Stomach (tissue), 9 donors: Measurements from ENCODE around the gene NPAS3. TPM values are rescaled to one million over a fixed set of nuclear protein-coding genes. Genes with fewer than 3 reads are reported as not detected.

Experiments
- DNase-seq, 2 donors: peaks; one replicate each; pipeline versions ENCODE4 v3.0.0 to v3.0.0-alpha.2; 2013 to 2019
- H3K27ac ChIP-seq, 5 donors: fragments of 200-600 bp in 4 of 5; sonication (generic) in 4 of 5; one replicate each; pipeline ENCODE4 v1.5.1; 2013 to 2019; ENCODE audit warnings: mild to moderate bottlenecking in 1 of 5, moderate library complexity in 1 of 5
- H3K27me3 ChIP-seq, 3 donors: fragments of 200-600 bp; sonication (generic); one replicate each; pipeline ENCODE4 v1.5.1; 2017 to 2019; ENCODE audit warnings: mixed run types in 1 of 3
- H3K36me3 ChIP-seq, 4 donors: fragments of 200-600 bp; sonication (generic); 1 replicate in 3 of 4; 2 replicates in 1 of 4; pipeline ENCODE4 v1.5.1; 2016 to 2019
- H3K4me1 ChIP-seq, 4 donors: fragments of 200-600 bp; sonication (generic); one replicate each; pipeline ENCODE4 v1.5.1; 2016 to 2019
- H3K4me3 ChIP-seq, 4 donors: fragments of 200-600 bp; sonication (generic) in 3 of 4; one replicate each; pipeline ENCODE4 v1.5.1; 2016 to 2019; ENCODE audit warnings: mild to moderate bottlenecking in 1 of 4
- H3K9me3 ChIP-seq, 4 donors: fragments of 200-600 bp; sonication (generic); one replicate each; pipeline ENCODE4 v1.5.1; 2016 to 2019
- CTCF ChIP-seq, 7 experiments: fragments of 450-650 bp in 4 of 7; fragments of 200-600 bp in 3 of 7; sonication (generic) in 3 of 7; IDR thresholded peaks; one replicate each; pipeline ENCODE4 v1.5.1; 2016 to 2019; ENCODE audit warnings: antibody characterized with exemption in 7 of 7, control low read depth in 2 of 7, mild to moderate bottlenecking in 1 of 7
- EP300 ChIP-seq: sonication (generic); formaldehyde crosslinking; IDR thresholded peaks from one replicate; pipeline ENCODE4 v1.6.1; 2017; ENCODE audit warnings: antibody characterized with exemption
- POLR2A ChIP-seq, 4 donors: fragments of 450-650 bp; IDR thresholded peaks; one replicate each; pipeline ENCODE4 v1.6.1; 2016; ENCODE audit warnings: antibody characterized with exemption in 4 of 4, control low read depth in 2 of 4, mild to moderate bottlenecking in 1 of 4, moderate library complexity in 1 of 4
- POLR2AphosphoS5 ChIP-seq, 3 donors: sonication (generic); formaldehyde crosslinking; IDR thresholded peaks; one replicate each; pipeline ENCODE4 v1.6.1; 2016; ENCODE audit warnings: antibody characterized with exemption in 3 of 3
- WGBS, 5 donors: extraction: QIAGEN DNeasy Blood & Tissue Kit in 3 of 5; methylation state at CpG; one replicate each; pipeline versions ENCODE4 v1.1.5 to v1.1.7; 2013 to 2018; 5-methylcytosine and 5-hydroxymethylcytosine counted together
- intact Hi-C: fragments of 100-400 bp; cut with DNase I; formaldehyde crosslinking; loops from one replicate; pipeline ENCODE4 v1.15.1; 2023; ENCODE audit warnings: low total_unique reads
- polyA plus RNA-seq, 3 donors: library from polyadenylated mRNA; stranded (reverse); fragments of 200-250 nt; gene quantifications; one replicate each; pipeline ENCODE4 v1.2.3, GENCODE V29; 2013
- total RNA-seq, 5 donors: library from RNA; depleted of rRNA; stranded (reverse); fragments of >200 nt; gene quantifications; one replicate each; pipeline versions ENCODE4 v1.1.0 to v1.2.3, GENCODE V29; 2014 to 2016
- donor health status: healthy with polysubstance abuse.
- donor health status: Bipolar disorder and iron deficiency.
- donor health status: healthy.

The NPAS3 gene
- total and polyA plus RNA-seq, 8 donors, result under 0.01 to 7.9 (median 0.76) TPM; not detected in 1

GRCh38 chr14:33563901-33564197 lies 625.2 kb downstream of the NPAS3 start:
- Histone ChIP-seq H3K4me1 (peaks cover 0 to 12% (median 0%) of the 10 kb centered on the region in 4 donors), H3K9me3 (no peaks in the 10 kb centered on the region), H3K27me3 (no peaks in the 10 kb centered on the region), H3K36me3 (no peaks in the 10 kb centered on the region), H3K27ac (no peak overlapping the region), H3K4me3 (no peak overlapping the region)
- TF ChIP-seq POLR2AphosphoS5 (IDR thresholded peaks at IDR 0.05), result no peak
- no peak for TF ChIP-seq CTCF (IDR thresholded peaks at IDR 0.05)
- no peak for TF ChIP-seq EP300
- no peak for TF ChIP-seq POLR2A (IDR thresholded peaks at IDR 0.05)
- DNase-seq, result no peak
- intact Hi-C loops, result no loop called here
- 60 to 83% (median 80%) methylated on average over 1 of the region's 1 CpG for WGBS, 5 donors

GRCh38 chr14:33564774-33565630 lies 626.3 kb downstream of the NPAS3 start:
- WGBS, 5 donors, result 55 to 69% (median 60%) methylated on average over 3 of the region's 3 CpGs
- DNase-seq, result no peak

GRCh38 chr14:33566082-33566481 lies 627.4 kb downstream of the NPAS3 start:
- intact Hi-C loops, result no loop called here
- no peak overlapping the region for H3K27ac ChIP-seq
- no peaks in the 10 kb centered on the region for H3K27me3 ChIP-seq
- TF ChIP-seq POLR2AphosphoS5 (IDR thresholded peaks at IDR 0.05) (no peak), CTCF (IDR thresholded peaks at IDR 0.05) (no peak), POLR2A (IDR thresholded peaks at IDR 0.05) (no peak), EP300 (no peak)
- peaks cover 0 to 21% (median 2%) of the 10 kb centered on the region in 4 donors for H3K4me1 ChIP-seq
- no peaks in the 10 kb centered on the region for H3K9me3 ChIP-seq
- WGBS, 5 donors, result 85 to 93% (median 89%) methylated on average over 9 of the region's 9 CpGs
- no peak overlapping the region for H3K4me3 ChIP-seq
- H3K36me3 ChIP-seq, result no peaks in the 10 kb centered on the region
- DNase-seq, result no peak

More at GRCh38 chr14:33564774-33565630, 626.3 kb downstream of the NPAS3 start:
- no peak for TF ChIP-seq POLR2A (IDR thresholded peaks at IDR 0.05)
- TF ChIP-seq POLR2AphosphoS5 (IDR thresholded peaks at IDR 0.05), result no peak
- no peak for TF ChIP-seq CTCF (IDR thresholded peaks at IDR 0.05)
- TF ChIP-seq EP300, result no peak
- intact Hi-C loops, result no loop called here
- Histone ChIP-seq H3K36me3 (no peaks in the 10 kb centered on the region), H3K4me3 (no peak overlapping the region), H3K9me3 (no peaks in the 10 kb centered on the region), H3K4me1 (peaks cover 0 to 12% (median 0%) of the 10 kb centered on the region in 4 donors), H3K27me3 (no peaks in the 10 kb centered on the region), H3K27ac (no peak overlapping the region)

GRCh38 chr14:33567023-33567728 lies 628.5 kb downstream of the NPAS3 start:
- Histone ChIP-seq H3K4me3 (no peak overlapping the region), H3K4me1 (peaks cover 0 to 21% (median 2%) of the 10 kb centered on the region in 4 donors), H3K9me3 (no peaks in the 10 kb centered on the region), H3K27ac (no peak overlapping the region), H3K36me3 (no peaks in the 10 kb centered on the region), H3K27me3 (no peaks in the 10 kb centered on the region)
- no peak for DNase-seq
- WGBS, 5 donors, result 69 to 81% (median 75%) methylated on average over 10 of the region's 10 CpGs
- intact Hi-C loops, result no loop called here
- TF ChIP-seq POLR2AphosphoS5 (IDR thresholded peaks at IDR 0.05), result no peak
- no peak for TF ChIP-seq POLR2A (IDR thresholded peaks at IDR 0.05)
- no peak for TF ChIP-seq EP300
- TF ChIP-seq CTCF (IDR thresholded peaks at IDR 0.05), result no peak
